Measurements from ENCODE around the gene ATF5. TPM values are rescaled to one million over a fixed set of nuclear protein-coding genes. Genes with fewer than 3 reads are reported as not detected.
"Not testable (repeated sequence)": the region's sequence is repeated elsewhere in the genome, so short reads cannot be mapped to it uniquely, and the experiment has no call there.

The ATF5 gene
- total and polyA plus RNA-seq, 2 experiments from 2014 or later, result 23.8 to 34.4 TPM

- H3K9me3 ChIP-seq (ENCODE audit: low read depth), result no peaks in the 10 kb centered on the region
- H3K27ac ChIP-seq, result no peak overlapping the region
- no peaks in the 10 kb centered on the region for H3K27me3 ChIP-seq
- no peak for DNase-seq (ENCODE audit: low spot score)
- peaks cover 5% of the 10 kb centered on the region for H4K20me1 ChIP-seq (ENCODE audit: insufficient read depth, poor library complexity, severe bottlenecking)
- TF ChIP-seq CTCF (IDR thresholded peaks at IDR 0.05; ENCODE audit: poor library complexity) (no peak), EZH2phosphoT487 (IDR thresholded peaks at IDR 0.05; ENCODE audit: low read depth, severe bottlenecking, unreplicated experiment) (no peak), EZH2 (IDR thresholded peaks at IDR 0.05; ENCODE audit: borderline replicate concordance) (no peak)
- no peak overlapping the region for H2AFZ ChIP-seq
- 94% methylated on average over 22 of the region's 25 CpGs for WGBS (ENCODE audit: low lambda C conversion rate, missing lambda C conversion rate)
- no peaks in the 10 kb centered on the region for H3K9me2 ChIP-seq (replicated peaks; ENCODE audit: insufficient read depth)
- peaks cover 88% of the 10 kb centered on the region for H3K79me2 ChIP-seq
- no peak overlapping the region for H3K4me2 ChIP-seq
- peaks cover 8% of the 10 kb centered on the region for H3K4me1 ChIP-seq (ENCODE audit: insufficient read depth)
- no peak overlapping the region for H3K4me3 ChIP-seq
- H3K36me3 ChIP-seq (replicated peaks; ENCODE audit: insufficient read depth, low read depth), result no peaks in the 10 kb centered on the region
Observed at GRCh38 chr19:49924004-49924880, 4.8 kb upstream of the ATF5 start.

DNA sequence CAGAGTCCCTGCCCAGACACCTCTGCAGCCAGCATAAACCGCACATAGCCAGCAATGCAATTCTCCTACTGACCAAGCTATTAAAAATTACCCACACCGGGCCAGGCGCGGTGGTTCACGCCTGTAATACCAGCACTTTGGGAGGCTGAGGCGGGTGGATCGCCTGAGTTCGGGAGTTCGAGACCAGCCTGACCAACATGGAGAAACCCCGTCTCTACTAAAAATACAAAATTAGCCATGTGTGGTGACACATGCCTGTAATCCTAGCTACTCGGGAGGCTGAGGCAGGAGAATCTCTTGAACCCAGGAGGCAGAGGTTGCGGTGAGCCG is 4.2 kb upstream of the ATF5 start:
- peaks cover 83% of the 10 kb centered on the region for H3K79me2 ChIP-seq
- H3K4me3 ChIP-seq; H4K20me1 ChIP-seq (ENCODE audit: insufficient read depth, poor library complexity, severe bottlenecking); H3K36me3 ChIP-seq (replicated peaks; ENCODE audit: insufficient read depth, low read depth); H3K27ac ChIP-seq; H3K9me2 ChIP-seq (replicated peaks; ENCODE audit: insufficient read depth); H2AFZ ChIP-seq; H3K27me3 ChIP-seq; DNase-seq (ENCODE audit: low spot score); H3K9me3 ChIP-seq (ENCODE audit: low read depth); H3K4me1 ChIP-seq (ENCODE audit: insufficient read depth); H3K4me2 ChIP-seq: not testable (repeated sequence)
- WGBS (ENCODE audit: low lambda C conversion rate, missing lambda C conversion rate), result 97% methylated on average over 12 of the region's 13 CpGs

- 97% methylated on average over 5 of the region's 5 CpGs for WGBS (ENCODE audit: low lambda C conversion rate, missing lambda C conversion rate)
- TF ChIP-seq EZH2phosphoT487 (IDR thresholded peaks at IDR 0.05; ENCODE audit: low read depth, severe bottlenecking, unreplicated experiment) (no peak), CTCF (IDR thresholded peaks at IDR 0.05; ENCODE audit: poor library complexity) (no peak), EZH2 (IDR thresholded peaks at IDR 0.05; ENCODE audit: borderline replicate concordance) (no peak)
- no peak overlapping the region for H3K27ac ChIP-seq
- peaks cover 3% of the 10 kb centered on the region for H4K20me1 ChIP-seq (ENCODE audit: insufficient read depth, poor library complexity, severe bottlenecking)
- peaks cover 8% of the 10 kb centered on the region for H3K4me1 ChIP-seq (ENCODE audit: insufficient read depth)
- H3K36me3 ChIP-seq (replicated peaks; ENCODE audit: insufficient read depth, low read depth), result no peaks in the 10 kb centered on the region
- no peaks in the 10 kb centered on the region for H3K9me2 ChIP-seq (replicated peaks; ENCODE audit: insufficient read depth)
- no peaks in the 10 kb centered on the region for H3K9me3 ChIP-seq (ENCODE audit: low read depth)
- no peaks in the 10 kb centered on the region for H3K27me3 ChIP-seq
- H2AFZ ChIP-seq, result no peak overlapping the region
- H3K4me2 ChIP-seq, result no peak overlapping the region
- no peak overlapping the region for H3K4me3 ChIP-seq
- H3K79me2 ChIP-seq, result peaks cover 76% of the 10 kb centered on the region
- DNase-seq (ENCODE audit: low spot score), result no peak
Observed at GRCh38 chr19:49925486-49925885, 3.5 kb upstream of the ATF5 start.

GRCh38 chr19:49926515-49926914 is 2.5 kb upstream of the ATF5 start:
- H3K4me3 ChIP-seq, result no peak overlapping the region
- H3K79me2 ChIP-seq, result peaks cover 66% of the 10 kb centered on the region
- TF ChIP-seq EZH2phosphoT487 (IDR thresholded peaks at IDR 0.05; ENCODE audit: low read depth, severe bottlenecking, unreplicated experiment), result no peak
- TF ChIP-seq EZH2 (IDR thresholded peaks at IDR 0.05; ENCODE audit: borderline replicate concordance), result no peak
- no peak for TF ChIP-seq CTCF (IDR thresholded peaks at IDR 0.05; ENCODE audit: poor library complexity)
- peaks cover 8% of the 10 kb centered on the region for H3K4me1 ChIP-seq (ENCODE audit: insufficient read depth)
- H2AFZ ChIP-seq, result no peak overlapping the region
- no peaks in the 10 kb centered on the region for H3K36me3 ChIP-seq (replicated peaks; ENCODE audit: insufficient read depth, low read depth)
- DNase-seq (ENCODE audit: low spot score), result no peak
- WGBS (ENCODE audit: low lambda C conversion rate, missing lambda C conversion rate), result 94% methylated on average over 10 of the region's 10 CpGs
- no peak overlapping the region for H3K4me2 ChIP-seq
- H3K9me3 ChIP-seq (ENCODE audit: low read depth), result no peaks in the 10 kb centered on the region
- H3K27ac ChIP-seq, result no peak overlapping the region
- H3K9me2 ChIP-seq (replicated peaks; ENCODE audit: insufficient read depth), result no peaks in the 10 kb centered on the region
- peaks cover 3% of the 10 kb centered on the region for H4K20me1 ChIP-seq (ENCODE audit: insufficient read depth, poor library complexity, severe bottlenecking)
- no peaks in the 10 kb centered on the region for H3K27me3 ChIP-seq
